ENCODE measurements around the gene PCYOX1L.

The PCYOX1L gene

DNA sequence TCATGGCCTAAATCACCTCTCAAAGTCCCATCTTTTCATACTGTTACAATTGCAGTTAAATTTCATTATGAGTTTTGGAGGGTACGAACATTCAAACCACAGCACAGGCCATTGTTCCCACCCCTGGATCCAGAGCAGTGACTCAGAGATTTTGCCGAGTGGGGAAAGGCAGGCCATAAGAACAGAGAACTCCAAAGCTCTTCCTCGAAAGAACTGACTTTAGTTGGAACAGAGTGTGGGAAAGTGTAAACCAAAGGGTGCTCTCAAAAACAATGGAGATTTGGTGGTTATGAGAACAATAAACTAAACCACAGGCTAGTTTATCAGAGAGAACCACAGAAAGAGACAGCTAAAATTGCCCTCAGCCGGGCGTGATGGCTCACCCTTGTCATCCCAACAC lies 32.0 kb upstream of the PCYOX1L start:
- no peak for DNase-seq (ENCODE audit: low read depth)
- TF ChIP-seq MYC (IDR thresholded peaks at IDR 0.05; ENCODE audit: low read depth, low read length) = no peak
- TF ChIP-seq, protein P1, sequence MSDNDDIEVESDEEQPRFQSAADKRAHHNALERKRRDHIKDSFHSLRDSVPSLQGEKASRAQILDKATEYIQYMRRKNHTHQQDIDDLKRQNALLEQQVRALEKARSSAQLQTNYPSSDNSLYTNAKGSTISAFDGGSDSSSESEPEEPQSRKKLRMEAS (IDR thresholded peaks at IDR 0.05; ENCODE audit: low read depth, low read length) = no peak
- no peak for TF ChIP-seq POLR2A (IDR thresholded peaks at IDR 0.05; ENCODE audit: extremely low read depth, insufficient read length)
- no peak for TF ChIP-seq CTCF (IDR thresholded peaks at IDR 0.05; ENCODE audit: low read depth, low read length)

DNA sequence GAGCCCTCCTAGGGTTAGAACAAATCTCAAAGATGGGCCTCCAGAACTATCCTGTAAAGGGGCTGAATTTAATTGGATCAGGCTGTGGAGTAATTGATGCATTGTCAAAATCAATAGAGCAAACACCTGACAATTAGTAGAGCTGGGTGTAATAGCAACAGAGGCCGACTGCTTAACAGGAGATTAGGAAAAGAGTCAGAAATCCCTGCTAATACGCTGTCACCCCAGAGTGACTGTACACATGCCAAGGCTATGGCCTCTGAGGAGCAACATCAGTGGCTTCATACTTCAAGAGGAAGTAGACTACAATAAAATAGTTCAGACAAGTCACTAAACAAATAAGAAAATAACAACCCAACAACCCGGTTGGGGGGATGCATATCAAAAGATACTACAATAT lies 31.2 kb upstream of the PCYOX1L start:
- TF ChIP-seq MYC (IDR thresholded peaks at IDR 0.05; ENCODE audit: low read depth, low read length) (no peak), POLR2A (IDR thresholded peaks at IDR 0.05; ENCODE audit: extremely low read depth, insufficient read length) (no peak), CTCF (IDR thresholded peaks at IDR 0.05; ENCODE audit: low read depth, low read length) (no peak)
- TF ChIP-seq, protein P1 (IDR thresholded peaks at IDR 0.05; ENCODE audit: low read depth, low read length) = no peak
- no peak for DNase-seq (ENCODE audit: low read depth)
- H3K4me3 ChIP-seq (ENCODE audit: low read depth, low read length) = no peak overlapping the region

More for the DNA sequence above, 32.0 kb upstream of the PCYOX1L start:
- no peak overlapping the region for H3K4me3 ChIP-seq (ENCODE audit: low read depth, low read length)

- TF ChIP-seq CTCF (IDR thresholded peaks at IDR 0.05; ENCODE audit: low read depth, low read length) = no peak
- no peak for TF ChIP-seq MYC (IDR thresholded peaks at IDR 0.05; ENCODE audit: low read depth, low read length)
- TF ChIP-seq POLR2A (IDR thresholded peaks at IDR 0.05; ENCODE audit: extremely low read depth, insufficient read length) = no peak
- TF ChIP-seq, protein P1 (IDR thresholded peaks at IDR 0.05; ENCODE audit: low read depth, low read length) = no peak
- H3K4me3 ChIP-seq (ENCODE audit: low read depth, low read length) = no peak overlapping the region
- DNase-seq (ENCODE audit: low read depth) = no peak
Measured at GRCh38 chr5:149328177-149328576, 29.7 kb upstream of the PCYOX1L start.

DNA sequence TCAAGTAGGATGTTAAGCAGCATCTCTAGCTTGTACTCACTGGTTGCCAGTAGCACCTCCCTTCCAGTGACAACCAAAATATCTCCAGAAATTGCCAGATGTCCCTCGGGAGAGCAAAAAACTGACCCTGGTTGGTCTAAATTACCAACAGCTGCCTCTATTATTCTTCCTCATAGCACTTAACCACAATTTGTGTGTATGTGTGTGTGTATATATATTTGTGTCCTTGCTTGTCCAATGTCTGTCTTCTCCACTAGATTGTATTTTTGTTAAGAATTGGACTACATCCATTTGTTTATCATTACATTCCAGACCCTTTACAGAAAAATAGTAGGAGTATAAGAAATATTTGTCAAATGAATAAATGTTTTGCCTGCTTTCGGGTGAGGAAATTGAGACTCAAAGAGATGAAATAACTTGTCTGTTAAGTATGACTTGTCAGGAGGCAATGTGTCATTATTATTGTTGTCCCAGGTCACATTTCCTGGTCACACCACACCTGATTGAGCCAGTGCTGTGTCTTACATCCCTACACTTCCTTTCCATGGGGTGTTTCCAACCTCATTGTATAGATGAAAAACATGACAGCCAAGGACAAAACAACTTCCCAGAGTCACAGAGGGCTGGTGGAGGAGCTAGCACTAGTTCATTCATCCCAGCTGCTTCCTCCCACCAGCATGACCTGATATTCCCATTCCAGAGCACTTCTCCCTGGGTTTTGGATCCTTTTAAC lies 24.0 kb upstream of the PCYOX1L start:
- no peak for TF ChIP-seq MYC (IDR thresholded peaks at IDR 0.05; ENCODE audit: low read depth, low read length)
- no peak for TF ChIP-seq CTCF (IDR thresholded peaks at IDR 0.05; ENCODE audit: low read depth, low read length)
- TF ChIP-seq POLR2A (IDR thresholded peaks at IDR 0.05; ENCODE audit: extremely low read depth, insufficient read length) = no peak
- TF ChIP-seq, protein P1 (IDR thresholded peaks at IDR 0.05; ENCODE audit: low read depth, low read length) = no peak
- DNase-seq (ENCODE audit: low read depth) = no peak

GRCh38 chr5:149337736-149338135 lies 20.1 kb upstream of the PCYOX1L start:
- no peak for DNase-seq (ENCODE audit: low read depth)
- no peak for TF ChIP-seq POLR2A (IDR thresholded peaks at IDR 0.05; ENCODE audit: extremely low read depth, insufficient read length)
- no peak for TF ChIP-seq CTCF (IDR thresholded peaks at IDR 0.05; ENCODE audit: low read depth, low read length)
- TF ChIP-seq, protein P1 (IDR thresholded peaks at IDR 0.05; ENCODE audit: low read depth, low read length) = no peak
- no peak for TF ChIP-seq MYC (IDR thresholded peaks at IDR 0.05; ENCODE audit: low read depth, low read length)
- H3K4me3 ChIP-seq (ENCODE audit: low read depth, low read length) = no peak overlapping the region

More for the DNA sequence above, 24.0 kb upstream of the PCYOX1L start:
- H3K4me3 ChIP-seq (ENCODE audit: low read depth, low read length) = no peak overlapping the region
